Astrocyte of the cerebellum (primary cell): ENCODE measurements around the gene SERPINA4.

Experiments used
- DNase-seq: peaks from one replicate; pipeline ENCODE4 v3.0.0-alpha.2; 2011; ENCODE audit warnings: low read depth
- H3K4me3 ChIP-seq: 2 replicates; pipeline ENCODE4 v1.5.1; 2011; ENCODE audit warnings: mild to moderate bottlenecking, low read depth, low read length, moderate library complexity
- CTCF ChIP-seq: IDR thresholded peaks from 2 replicates; pipeline ENCODE4 v1.5.1; 2012; ENCODE audit warnings: low read length, low read depth, moderate library complexity, mild to moderate bottlenecking; ENCODE audit errors: missing control alignments
- in situ Hi-C: cut with HindIII; loops from 2 replicates; pipeline ENCODE4 v1.10.0; 2017; ENCODE audit warnings: low sequenced_read_pairs

The SERPINA4 gene

GRCh38 chr14:94611179-94611578 lies 49.9 kb downstream of the SERPINA4 start:
- no peak for DNase-seq
- H3K4me3 ChIP-seq: no peak overlapping the region
- TF ChIP-seq CTCF: no peak
- in situ Hi-C loops: no loop called here

GRCh38 chr14:94612174-94612573 lies 50.9 kb downstream of the SERPINA4 start, which contains the start of gene SERPINA3:
Gene SERPINA3 (plus strand): TSS chr14:94612391. CDS start chr14:94614442, 2,051 bp downstream.
- in situ Hi-C loops: no loop called here
- TF ChIP-seq CTCF: no peak
- H3K4me3 ChIP-seq: no peak within 1 kb of the TSS
- no peak for DNase-seq

- in situ Hi-C loops: no loop called here
- TF ChIP-seq CTCF: no peak
- H3K4me3 ChIP-seq: no peak overlapping the region
- no peak for DNase-seq
Measured at GRCh38 chr14:94612580-94613554, 51.6 kb downstream of the SERPINA4 start.

GRCh38 chr14:94613720-94614644 lies 52.7 kb downstream of the SERPINA4 start:
- no peak for TF ChIP-seq CTCF
- no peak for DNase-seq
- in situ Hi-C loops: no loop called here

GRCh38 chr14:94614802-94615201 lies 53.6 kb downstream of the SERPINA4 start:
- in situ Hi-C loops: no loop called here
- TF ChIP-seq CTCF: no peak

More at GRCh38 chr14:94613720-94614644, 52.7 kb downstream of the SERPINA4 start:
- no peak overlapping the region for H3K4me3 ChIP-seq

GRCh38 chr14:94615254-94615653 lies 54.0 kb downstream of the SERPINA4 start:
- no peak for TF ChIP-seq CTCF
- no peak for DNase-seq
- H3K4me3 ChIP-seq: no peak overlapping the region
- in situ Hi-C loops: no loop called here

More at GRCh38 chr14:94614802-94615201, 53.6 kb downstream of the SERPINA4 start:
- H3K4me3 ChIP-seq: no peak overlapping the region
- DNase-seq: no peak
